IMR-90 (cell line): ENCODE data around the gene CLPSL2. TPM values are rescaled to one million over a fixed set of nuclear protein-coding genes. Genes with fewer than 3 reads are reported as not detected.

Experiments used
- ATAC-seq: fragments of 200-7000 bp; cut with Tn5 transposase; 2 replicates; pipeline ENCODE4 v1.9.1; 2020; ENCODE audit warnings: low read depth, mild to moderate bottlenecking, moderate library complexity
- BruUV-seq: library from RNA; stranded (reverse); fragments of 400-500 nt; replicated peaks from 2 replicates; lab custom pipeline; 2021; lab: Mats Ljungman, UMichigan
- CTCF ChIA-PET: fragments of 300-600 bp; formaldehyde crosslinking; extraction: SDS; loops from one replicate; lab custom pipeline; 2021; ENCODE audit warnings: antibody characterized with exemption; lab: Yijun Ruan, JAX
- POLR2A ChIA-PET: fragments of 300-600 bp; sonication (Branson Sonifier 250); formaldehyde crosslinking; loops from one replicate; lab custom pipeline; 2022; ENCODE audit warnings: antibody characterized with exemption; ENCODE audit not compliant: unreplicated experiment; lab: Charles Lee
- DNase-seq: peaks from one replicate; pipeline ENCODE4 v3.0.0; 2013
- H2AFZ ChIP-seq: replicated peaks from 2 replicates; pipeline ENCODE3; 2013; ENCODE audit warnings: low read length, mild to moderate bottlenecking; ENCODE audit not compliant: poor library complexity
- H2AK5ac ChIP-seq: 2 replicates; pipeline ENCODE4 v1.6.1; 2013; ENCODE audit warnings: low read depth, low read length, inconsistent platforms
- H2AK9ac ChIP-seq: replicated peaks from 2 replicates; pipeline ENCODE3; 2013; ENCODE audit warnings: mild to moderate bottlenecking, low read depth, low read length, moderate library complexity; ENCODE audit not compliant: poor library complexity
- H2BK120ac ChIP-seq: 2 replicates; pipeline ENCODE4 v1.6.1; 2013; ENCODE audit warnings: low read depth, low read length, inconsistent platforms
- H2BK15ac ChIP-seq: 3 replicates; pipeline ENCODE4 v1.6.1; 2013; ENCODE audit warnings: low read depth, low read length, inconsistent platforms
- H2BK20ac ChIP-seq: 2 replicates; pipeline ENCODE4 v1.6.1; 2013; ENCODE audit warnings: low read depth, mild to moderate bottlenecking, inconsistent platforms, low read length, moderate library complexity
- H2BK5ac ChIP-seq: 2 replicates; pipeline ENCODE4 v1.6.1; 2013; ENCODE audit warnings: mild to moderate bottlenecking, low read depth, low read length, inconsistent platforms; ENCODE audit not compliant: poor library complexity, severe bottlenecking
- H3K14ac ChIP-seq: replicated peaks from 2 replicates; pipeline ENCODE4 v1.6.1; 2013; ENCODE audit warnings: low read depth, low read length, inconsistent platforms
- H3K18ac ChIP-seq: 2 replicates; pipeline ENCODE4 v1.6.1; 2013; ENCODE audit warnings: low read depth, low read length, control low read depth
- H3K23ac ChIP-seq: 2 replicates; pipeline ENCODE4 v1.6.1; 2013; ENCODE audit warnings: low read depth, low read length, inconsistent platforms
- H3K27ac ChIP-seq: 2 replicates; pipeline ENCODE4 v1.5.1; 2013; ENCODE audit warnings: mild to moderate bottlenecking, control low read depth, low read length; ENCODE audit not compliant: insufficient read depth
- H3K27me3 ChIP-seq: 2 replicates; pipeline ENCODE4 v1.6.1; 2013; ENCODE audit warnings: low read length; ENCODE audit not compliant: control insufficient read depth, insufficient read depth
- H3K36me3 ChIP-seq: 2 replicates; pipeline ENCODE4 v1.6.1; 2013; ENCODE audit warnings: low read length, mixed read lengths; ENCODE audit not compliant: control insufficient read depth, insufficient read depth
- H3K4ac ChIP-seq: 2 replicates; pipeline ENCODE4 v1.6.1; 2013; ENCODE audit warnings: low read depth, low read length, inconsistent platforms
- H3K4me1 ChIP-seq: 2 replicates; pipeline ENCODE4 v1.6.1; 2013; ENCODE audit warnings: low read length, mixed read lengths; ENCODE audit not compliant: control insufficient read depth, insufficient read depth
- H3K4me2 ChIP-seq: 2 replicates; pipeline ENCODE4 v1.6.1; 2013; ENCODE audit warnings: low read depth, mild to moderate bottlenecking, control low read depth, low read length, moderate library complexity
- H3K4me3 ChIP-seq: 2 replicates; pipeline ENCODE4 v1.5.1; 2013; ENCODE audit warnings: low read depth, mild to moderate bottlenecking, control low read depth, low read length, moderate library complexity; ENCODE audit not compliant: insufficient read depth
- H3K56ac ChIP-seq: 2 replicates; pipeline ENCODE4 v1.6.1; 2013; ENCODE audit warnings: low read length, inconsistent platforms; ENCODE audit not compliant: insufficient read depth; ENCODE audit errors: extremely low read depth
- H3K79me1 ChIP-seq, 2 experiments: 2 replicates each; pipeline ENCODE4 v1.6.1; 2013; ENCODE audit warnings: low read length in 2 of 2, inconsistent platforms in 1 of 2, low read depth in 1 of 2
- H3K9ac ChIP-seq: 2 replicates; pipeline ENCODE4 v1.6.1; 2013; ENCODE audit warnings: low read depth, low read length, control low read depth
- H3K9me1 ChIP-seq: 2 replicates; pipeline ENCODE4 v1.6.1; 2013; ENCODE audit warnings: low read length, inconsistent platforms; ENCODE audit not compliant: insufficient read depth
- H3K9me3 ChIP-seq: 2 replicates; pipeline ENCODE4 v1.6.1; 2013; ENCODE audit warnings: low read length; ENCODE audit not compliant: control insufficient read depth, insufficient read depth
- H4K20me1 ChIP-seq: 2 replicates; pipeline ENCODE4 v1.6.1; 2013; ENCODE audit warnings: low read length, inconsistent platforms; ENCODE audit not compliant: insufficient read depth
- H4K5ac ChIP-seq: 2 replicates; pipeline ENCODE4 v1.6.1; 2013; ENCODE audit warnings: mild to moderate bottlenecking, low read depth, low read length, control low read depth
- H4K8ac ChIP-seq, 2 experiments: 2 replicates each; pipeline ENCODE4 v1.6.1; 2013; ENCODE audit warnings: low read depth in 2 of 2, low read length in 2 of 2, control low read depth in 1 of 2, inconsistent platforms in 1 of 2
- H4K91ac ChIP-seq: 2 replicates; pipeline ENCODE4 v1.6.1; 2013; ENCODE audit warnings: low read depth, low read length, inconsistent platforms; ENCODE audit not compliant: insufficient read depth
- CEBPB ChIP-seq: IDR thresholded peaks from 2 replicates; pipeline ENCODE4 v1.6.1; 2012; ENCODE audit warnings: low read depth, low read length, improper control_type of control experiment
- CHD1 ChIP-seq: IDR thresholded peaks from 2 replicates; pipeline ENCODE4 v1.6.1; 2012; ENCODE audit warnings: low read depth, low read length, improper control_type of control experiment
- NFE2L2 ChIP-seq: fragments of 150-350 bp; IDR thresholded peaks from 2 replicates; pipeline ENCODE4 v1.6.1; 2016; ENCODE audit warnings: low read depth, mild to moderate bottlenecking, low read length
- RCOR1 ChIP-seq: IDR thresholded peaks from 2 replicates; pipeline ENCODE4 v1.6.1; 2012; ENCODE audit warnings: mild to moderate bottlenecking, low read length, improper control_type of control experiment; ENCODE audit not compliant: insufficient replicate concordance
- SMC3 ChIP-seq: fragments of 150-350 bp; IDR thresholded peaks from 2 replicates; pipeline ENCODE4 v1.6.1; 2016; ENCODE audit warnings: low read depth, mild to moderate bottlenecking, antibody characterized with exemption, low read length, moderate library complexity
- whole genome bisulfite sequencing, 2 experiments: methylation state at CpG; one replicate each; pipeline versions ENCODE4 v1.1.5 to v1.1.7; 2013; ENCODE audit warnings: missing lambda C conversion rate in 2 of 2; ENCODE audit not compliant: insufficient read length in 1 of 2; ENCODE audit errors: extremely low coverage in 2 of 2; 5-methylcytosine and 5-hydroxymethylcytosine counted together
- dilution Hi-C: fragments of 300-500 bp; cut with HindIII; formaldehyde crosslinking; loops from one replicate; pipeline ENCODE4 v1.14.3; 2018; ENCODE audit warnings: low sequenced_read_pairs; ENCODE audit not compliant: unreplicated experiment
- in situ Hi-C: fragments of 300-500 bp; cut with MboI; formaldehyde crosslinking; loops from 3 replicates; pipeline ENCODE4 v1.14.3; 2019; ENCODE audit warnings: low sequenced_read_pairs, inconsistent platforms, mixed read lengths
- intact Hi-C: fragments of 100-400 bp; cut with micrococcal nuclease; formaldehyde crosslinking; loops from 2 replicates; pipeline ENCODE4 v1.10.0; 2022
- polyA plus RNA-seq, 3 experiments: library from polyadenylated mRNA; depleted of rRNA; stranded (reverse); fragments of >200 nt; gene quantifications; 2 replicates each; pipeline ENCODE4 v1.2.3, GENCODE V29; 2012; ENCODE audit warnings: low replicate concordance in 1 of 3
- total RNA-seq: library from RNA; depleted of rRNA; stranded (reverse); fragments of >200 nt; gene quantifications from 2 replicates; pipeline ENCODE4 v1.2.3, GENCODE V29; 2012

CLPSL2 gene
- total and polyA plus RNA-seq, 2 of the 4 experiments (the other 2 are of a cell fraction): not detected

- Histone ChIP-seq H3K9me1 (no peaks in the 10 kb centered on the region), H4K91ac (no peak overlapping the region), H3K14ac (no peak overlapping the region), H2BK5ac (no peak overlapping the region), H2AK9ac (no peak overlapping the region), H3K27ac (no peak overlapping the region), H3K18ac (no peak overlapping the region), H3K23ac (no peak overlapping the region), H3K79me1 (no peaks in the 10 kb centered on the region), H2AFZ (no peak overlapping the region), H3K9ac (no peak overlapping the region), H2BK120ac (no peak overlapping the region), H3K4me3 (no peak overlapping the region), H4K20me1 (no peaks in the 10 kb centered on the region), H3K9me3 (peaks cover 12% of the 10 kb centered on the region), H4K5ac (no peak overlapping the region), H3K4me1 (no peaks in the 10 kb centered on the region), H3K27me3 (peaks cover 34% of the 10 kb centered on the region), H2BK20ac (no peak overlapping the region), H3K4me2 (no peak overlapping the region), H4K8ac (no peak overlapping the region), H2BK15ac (no peak overlapping the region), H3K4ac (no peak overlapping the region), H3K56ac (no peak overlapping the region), H3K36me3 (no peaks in the 10 kb centered on the region), H2AK5ac (no peak overlapping the region)
- POLR2A ChIA-PET: no interaction called here
- TF ChIP-seq NFE2L2: no peak
- TF ChIP-seq CHD1: no peak
- TF ChIP-seq CEBPB: no peak
- TF ChIP-seq SMC3: no peak
- no peak for TF ChIP-seq RCOR1
- intact Hi-C loops (no loop called here), dilution Hi-C loops (no loop called here), in situ Hi-C loops (no loop called here)
- BruUV-seq: no TSS peak
- no peak for DNase-seq
- WGBS, 2 experiments: 43% methylated on average over 1 of the region's 7 CpGs; no CpG with 5 or more reads in 1 of the 2 experiments
- CTCF ChIA-PET: no interaction called here
- ATAC-seq: no peak
Observed at GRCh38 chr6:35750557-35750956, 25.8 kb upstream of the CLPSL2 start.
